Heart right ventricle (tissue), 16 donors: ENCODE measurements around the gene NDUFAF2. TPM values are rescaled to one million over a fixed set of nuclear protein-coding genes. Genes with fewer than 3 reads are reported as not detected.

ENCODE experiments used
- ATAC-seq, 8 donors: fragments of 200-7000 bp; cut with Tn5 transposase; one replicate each; pipeline ENCODE4 v1.9.1; 2020; ENCODE audit warnings: mild to moderate bottlenecking in 8 of 8, moderate library complexity in 8 of 8, moderate number of reproducible peaks in 1 of 8
- DNase-seq, 2 donors: peaks; one replicate each; pipeline ENCODE4 v3.0.0-alpha.2; 2020
- H3K27ac ChIP-seq, 10 donors: fragments of 200-600 bp; sonication (generic) in 2 of 10; one replicate each; pipeline versions ENCODE4 v1.5.0 to v1.8.0; 2020 to 2022; ENCODE audit warnings: mild to moderate bottlenecking in 3 of 10
- H3K27me3 ChIP-seq, 7 donors: fragments of 200-600 bp; one replicate each; pipeline ENCODE4 v1.8.0; 2021 to 2022; ENCODE audit warnings: mild to moderate bottlenecking in 2 of 7
- H3K36me3 ChIP-seq, 9 donors: fragments of 200-600 bp; sonication (generic) in 1 of 9; one replicate each; pipeline versions ENCODE4 v1.5.0 to v1.8.0; 2020 to 2022; ENCODE audit warnings: mild to moderate bottlenecking in 2 of 9
- H3K4me1 ChIP-seq, 9 donors: fragments of 200-600 bp; sonication (generic) in 1 of 9; one replicate each; pipeline versions ENCODE4 v1.5.0 to v1.8.0; 2020 to 2022; ENCODE audit warnings: mild to moderate bottlenecking in 4 of 9
- H3K4me3 ChIP-seq, 10 donors: fragments of 200-600 bp; sonication (generic) in 2 of 10; one replicate each; pipeline versions ENCODE4 v1.5.0 to v1.8.0; 2020 to 2022; ENCODE audit warnings: mild to moderate bottlenecking in 7 of 10, moderate library complexity in 2 of 10
- H3K9me3 ChIP-seq, 11 donors: fragments of 200-600 bp in 10 of 11; sonication (generic) in 2 of 11; one replicate each; pipeline versions ENCODE4 v1.5.0 to v1.8.0; 2013 to 2022; ENCODE audit warnings: mild to moderate bottlenecking in 2 of 11, control low read depth in 1 of 11, moderate library complexity in 1 of 11
- CTCF ChIP-seq, 9 donors: fragments of 200-600 bp; sonication (generic) in 2 of 9; IDR thresholded peaks; one replicate each; pipeline versions ENCODE4 v1.5.0 to v1.8.0; 2021 to 2022; ENCODE audit warnings: antibody characterized with exemption in 9 of 9, mild to moderate bottlenecking in 5 of 9, moderate library complexity in 1 of 9
- WGBS, 2 donors: extraction: QIAGEN DNeasy Blood & Tissue Kit; methylation state at CpG; one replicate each; pipeline ENCODE4 v1.1.7; 2013; ENCODE audit warnings: inconsistent platforms in 1 of 2; 5-methylcytosine and 5-hydroxymethylcytosine counted together
- intact Hi-C, 10 donors: fragments of 100-400 bp; cut with DNase I; formaldehyde crosslinking; loops; one replicate each; pipeline versions ENCODE4 v1.11.1 to v1.14.2; 2022
- polyA plus RNA-seq, 2 donors: library from polyadenylated mRNA; stranded (reverse); fragments of 200-250 nt; gene quantifications; one replicate each; pipeline ENCODE4 v1.2.3, GENCODE V29; 2013
- total RNA-seq, 10 donors: library from RNA; stranded (reverse); fragmentation: NEBNext Ultra II Directional in 3 of 10; extraction: Animal tissue kit (Norgen Biotek cat#: 25700) in 3 of 10; gene quantifications; one replicate each; pipeline versions ENCODE4 v1.2.1 to v1.2.4, GENCODE V29; 2021 to 2023
- donor health status: Arrhythmogenic right ventricular cardiomyopathy.
- donor health status: ischemic (EF 13 %, LVEDD 7.1; RV severe dilation, severe dysfunction).
- donor health status: healthy with polysubstance abuse.
- donor health status: DM: no; HTN: yes; CAD: no.
- donor health status: DM: no; HTN: no; CAD: no.
- donor health status: ischemic (EF 25% LVEDD 6.9; RV normal size, moderate dysfunction).
- donor health status: ischemic (EF 25% LVEDD 5.7; RV mildly dilated, moderate dysfunction).
- donor health status: healthy.
- donor health status: DM: yes; HTN: yes; CAD: no.
- donor health status: Ischemic cardiomyopathy.
- donor health status: ischemic (EF 35%, LVEDD 5.7; RV mildly dilated, moderate dysfunction).
- donor health status: nonischemic (EF 11% LVEDD 7.7; RV severe dilation, severe dysfunction).
- donor health status: DM: yes; HTN: yes; CAD: no.
- donor health status: PGD.
- donor health status: ischemic (EF 29% LVEDD 5.4; RV normal size, mild dysfunction).
- donor health status: nonischemic (EF 23%, LVEDD 6.1; RV moderate dilation, normal function).

The NDUFAF2 gene
- total and polyA plus RNA-seq, 12 donors = 23.0 to 96.5 (median 32.0) TPM

GRCh38 chr5:61119066-61119465, 174.1 kb downstream of the NDUFAF2 start:
- intact Hi-C loops = no loop called here
- TF ChIP-seq CTCF (IDR thresholded peaks at IDR 0.05) = no peak
- ATAC-seq = no peak
- Histone ChIP-seq H3K27ac (no peak overlapping the region), H3K4me1 (no peaks in the 10 kb centered on the region), H3K9me3 (peaks cover 0 to 4% (median 0%) of the 10 kb centered on the region in 11 donors), H3K27me3 (no peaks in the 10 kb centered on the region), H3K36me3 (no peaks in the 10 kb centered on the region), H3K4me3 (no peak overlapping the region)
- WGBS, 2 donors = 88 to 95% methylated on average over 1 of the region's 1 CpG
- DNase-seq = no peak

GRCh38 chr5:61120534-61120933, 175.5 kb downstream of the NDUFAF2 start:
- Histone ChIP-seq H3K27ac (no peak overlapping the region), H3K36me3 (no peaks in the 10 kb centered on the region), H3K4me1 (no peaks in the 10 kb centered on the region), H3K9me3 (no peaks in the 10 kb centered on the region), H3K27me3 (no peaks in the 10 kb centered on the region), H3K4me3 (no peak overlapping the region)
- no peak for DNase-seq
- ATAC-seq = no peak
- intact Hi-C loops = no loop called here
- WGBS, 2 donors = 65 to 78% methylated on average over 1 of the region's 1 CpG
- TF ChIP-seq CTCF (IDR thresholded peaks at IDR 0.05) = no peak

- WGBS, 2 donors = 67 to 72% methylated on average over 4 of the region's 4 CpGs
- ATAC-seq = no peak
- TF ChIP-seq CTCF (IDR thresholded peaks at IDR 0.05) = no peak
Observed at GRCh38 chr5:61123145-61123544, 178.1 kb downstream of the NDUFAF2 start.

GRCh38 chr5:61130289-61130688, 185.3 kb downstream of the NDUFAF2 start:
- DNase-seq (no peak), ATAC-seq (no peak)
- Histone ChIP-seq H3K9me3 (no peaks in the 10 kb centered on the region), H3K4me1 (no peaks in the 10 kb centered on the region), H3K4me3 (no peak overlapping the region), H3K36me3 (no peaks in the 10 kb centered on the region), H3K27me3 (no peaks in the 10 kb centered on the region), H3K27ac (no peak overlapping the region)
- intact Hi-C loops = no loop called here
- no peak for TF ChIP-seq CTCF (IDR thresholded peaks at IDR 0.05)
- WGBS, 2 donors = 88 to 89% methylated on average over 2 of the region's 2 CpGs

More at GRCh38 chr5:61123145-61123544, 178.1 kb downstream of the NDUFAF2 start:
- H3K27me3 ChIP-seq = no peaks in the 10 kb centered on the region
- no peak overlapping the region for H3K27ac ChIP-seq
- no peaks in the 10 kb centered on the region for H3K36me3 ChIP-seq
- no peak overlapping the region for H3K4me3 ChIP-seq
- intact Hi-C loops = no loop called here
- H3K9me3 ChIP-seq = no peaks in the 10 kb centered on the region
- no peaks in the 10 kb centered on the region for H3K4me1 ChIP-seq
- DNase-seq = no peak
